Measurements from ENCODE around the gene ZNF71.

DNA sequence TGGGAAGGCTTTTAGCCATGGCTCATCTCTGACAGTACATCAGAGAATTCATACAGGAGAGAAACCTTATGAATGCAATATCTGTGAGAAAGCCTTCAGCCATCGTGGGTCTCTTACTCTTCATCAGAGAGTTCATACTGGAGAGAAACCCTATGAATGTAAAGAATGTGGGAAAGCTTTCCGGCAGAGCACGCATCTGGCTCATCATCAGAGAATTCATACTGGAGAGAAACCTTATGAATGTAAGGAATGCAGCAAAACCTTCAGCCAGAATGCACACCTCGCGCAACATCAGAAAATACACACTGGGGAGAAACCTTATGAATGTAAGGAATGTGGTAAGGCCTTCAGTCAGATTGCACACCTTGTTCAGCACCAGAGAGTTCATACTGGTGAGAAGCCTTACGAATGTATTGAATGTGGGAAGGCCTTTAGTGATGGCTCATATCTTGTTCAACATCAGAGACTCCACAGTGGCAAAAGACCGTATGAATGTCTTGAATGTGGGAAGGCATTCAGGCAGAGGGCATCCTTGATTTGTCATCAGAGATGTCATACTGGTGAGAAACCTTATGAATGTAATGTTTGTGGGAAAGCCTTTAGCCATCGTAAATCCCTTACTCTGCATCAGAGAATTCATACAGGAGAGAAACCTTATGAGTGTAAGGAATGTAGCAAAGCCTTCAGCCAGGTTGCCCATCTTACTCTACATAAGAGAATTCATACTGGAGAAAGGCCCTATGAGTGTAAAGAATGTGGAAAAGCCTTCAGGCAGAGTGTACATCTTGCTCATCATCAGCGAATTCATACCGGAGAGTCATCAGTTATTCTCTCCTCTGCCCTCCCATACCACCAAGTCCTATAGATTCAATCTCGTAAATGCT, 17.1 kb upstream of the ZNF71 start:
- TF ChIP-seq POLR2A (IDR thresholded peaks at IDR 0.05; ENCODE audit: low read length) (no peak), GATA1 (IDR thresholded peaks at IDR 0.05; ENCODE audit: low read depth, low read length) (no peak)

All from erythroblast (primary cell).